Chondrocyte (in vitro differentiated cells): Measurements from ENCODE around the gene SYS1. TPM values are rescaled to one million over a fixed set of nuclear protein-coding genes. Genes with fewer than 3 reads are reported as not detected.

ENCODE experiments used
- DNase-seq: peaks from one replicate; pipeline ENCODE4 v3.0.0; 2021; ENCODE audit warnings: mixed read lengths, low spot score
- H3K27ac Mint-ChIP-seq: one replicate; pipeline ENCODE4 v1.8.0; 2021; ENCODE audit warnings: mild to moderate bottlenecking, moderate library complexity, mixed read lengths; ENCODE audit not compliant: unreplicated experiment
- H3K27me3 Mint-ChIP-seq: 2 replicates; pipeline ENCODE4 v1.8.0; 2021; ENCODE audit warnings: low read depth, mixed read lengths
- H3K36me3 Mint-ChIP-seq: 2 replicates; pipeline ENCODE4 v1.8.0; 2021; ENCODE audit warnings: low read depth, mixed read lengths
- H3K4me1 Mint-ChIP-seq: 2 replicates; pipeline ENCODE4 v1.8.0; 2021; ENCODE audit warnings: low read depth, mild to moderate bottlenecking, mixed read lengths
- H3K4me3 Mint-ChIP-seq: one replicate; pipeline ENCODE4 v1.8.0; 2021; ENCODE audit warnings: mild to moderate bottlenecking, moderate library complexity, mixed read lengths; ENCODE audit not compliant: unreplicated experiment
- H3K9me3 Mint-ChIP-seq: 2 replicates; pipeline ENCODE4 v1.8.0; 2021; ENCODE audit warnings: low read depth, mixed read lengths
- CTCF ChIP-seq: fragments of 200-600 bp; sonication (generic); IDR thresholded peaks from 2 replicates; pipeline ENCODE4 v1.5.0; 2021; ENCODE audit warnings: antibody characterized with exemption, mild to moderate bottlenecking, moderate library complexity
- total RNA-seq: library from RNA; stranded (reverse); gene quantifications from 3 replicates; pipeline ENCODE4 v1.2.1, GENCODE V29; 2021

SYS1 gene
- total RNA-seq, 1 donor from 2014 or later = 18.3 TPM

GRCh38 chr20:45366631-45367030 is 3.7 kb downstream of the SYS1 start:
- H3K27me3 Mint-ChIP-seq = no peaks in the 10 kb centered on the region
- no peaks in the 10 kb centered on the region for H3K9me3 Mint-ChIP-seq
- H3K4me1 Mint-ChIP-seq = peaks cover 20% of the 10 kb centered on the region
- no peak overlapping the region for H3K4me3 Mint-ChIP-seq
- no peak for DNase-seq
- no peak overlapping the region for H3K27ac Mint-ChIP-seq
- TF ChIP-seq CTCF = no peak
- H3K36me3 Mint-ChIP-seq = peaks cover 13% of the 10 kb centered on the region

- H3K27ac Mint-ChIP-seq = no peak overlapping the region
- H3K27me3 Mint-ChIP-seq = no peaks in the 10 kb centered on the region
- H3K9me3 Mint-ChIP-seq = no peaks in the 10 kb centered on the region
- peaks cover 13% of the 10 kb centered on the region for H3K36me3 Mint-ChIP-seq
- peaks cover 20% of the 10 kb centered on the region for H3K4me1 Mint-ChIP-seq
- no peak for DNase-seq
- TF ChIP-seq CTCF = no peak
- no peak overlapping the region for H3K4me3 Mint-ChIP-seq
Observed at GRCh38 chr20:45367126-45367525, 4.2 kb downstream of the SYS1 start.

- no peaks in the 10 kb centered on the region for H3K27me3 Mint-ChIP-seq
- no peak overlapping the region for H3K4me3 Mint-ChIP-seq
- H3K9me3 Mint-ChIP-seq = no peaks in the 10 kb centered on the region
- no peak for TF ChIP-seq CTCF
- no peak overlapping the region for H3K27ac Mint-ChIP-seq
- H3K4me1 Mint-ChIP-seq = peaks cover 12% of the 10 kb centered on the region
- DNase-seq = no peak
- peaks cover 13% of the 10 kb centered on the region for H3K36me3 Mint-ChIP-seq
Observed at GRCh38 chr20:45368221-45368980, 5.4 kb downstream of the SYS1 start.

- Mint-ChIP-seq H3K4me1 (no peaks in the 10 kb centered on the region), H3K4me3 (no peak overlapping the region), H3K36me3 (peaks cover 16% of the 10 kb centered on the region), H3K27me3 (no peaks in the 10 kb centered on the region), H3K27ac (no peak overlapping the region), H3K9me3 (no peaks in the 10 kb centered on the region)
- no peak for DNase-seq
- no peak for TF ChIP-seq CTCF
Observed at GRCh38 chr20:45370571-45371160, 7.7 kb downstream of the SYS1 start.

- no peaks in the 10 kb centered on the region for H3K9me3 Mint-ChIP-seq
- H3K27ac Mint-ChIP-seq = no peak overlapping the region
- no peak for TF ChIP-seq CTCF
- DNase-seq = no peak
- no peaks in the 10 kb centered on the region for H3K4me1 Mint-ChIP-seq
- H3K36me3 Mint-ChIP-seq = peaks cover 13% of the 10 kb centered on the region
- H3K4me3 Mint-ChIP-seq = no peak overlapping the region
- H3K27me3 Mint-ChIP-seq = no peaks in the 10 kb centered on the region
Observed at GRCh38 chr20:45372241-45372640, 9.3 kb downstream of the SYS1 start.
